Cardiac muscle cell (in vitro differentiated cells and primary cell): ENCODE measurements around the gene INHBB. TPM values are rescaled to one million over a fixed set of nuclear protein-coding genes. Genes with fewer than 3 reads are reported as not detected.

Experiments
- DNase-seq, 2 donors: peaks; one replicate each; pipeline versions ENCODE4 v3.0.0 to v3.0.0-alpha.2; 2010 to 2017; ENCODE audit warnings: low read depth in 1 of 2, low spot score in 1 of 2
- H3K27ac ChIP-seq: fragments of 200-600 bp; sonication (generic); 2 replicates; pipeline ENCODE4 v1.5.1; 2016
- H3K27me3 ChIP-seq: fragments of 200-600 bp; sonication (generic); 2 replicates; pipeline ENCODE4 v1.6.0; 2016; ENCODE audit warnings: control low read depth
- H3K36me3 ChIP-seq: fragments of 200-600 bp; sonication (generic); 2 replicates; pipeline ENCODE4 v1.5.1; 2016; ENCODE audit warnings: control low read depth
- H3K4me1 ChIP-seq: fragments of 200-600 bp; sonication (generic); 2 replicates; pipeline ENCODE4 v1.8.1; 2017; ENCODE audit warnings: low read depth, mild to moderate bottlenecking, mixed run types
- H3K4me3 ChIP-seq: fragments of 200-600 bp; sonication (generic); 2 replicates; pipeline ENCODE4 v1.5.1; 2016; ENCODE audit warnings: mild to moderate bottlenecking
- H3K9me3 ChIP-seq: fragments of 200-600 bp; sonication (generic); 2 replicates; pipeline ENCODE4 v1.5.1; 2017; ENCODE audit warnings: low read depth, mild to moderate bottlenecking, control low read depth
- polyA plus RNA-seq: library from polyadenylated mRNA; unstranded; fragments of >200 nt; fragmentation: Nextera tagmentation; extraction: Ambion mirVana; gene quantifications from 2 replicates; pipeline ENCODE4 v1.2.1, GENCODE V29; 2016
- total RNA-seq: library from RNA; depleted of rRNA; stranded (reverse); fragments of >200 nt; gene quantifications from 2 replicates; pipeline ENCODE4 v1.2.3, GENCODE V29; 2016
- TF ChIP-seq, protein P1 (sequence below): IDR thresholded peaks from 2 replicates; pipeline ENCODE4 v1.5.1; 2012; ENCODE audit warnings: low read depth, mild to moderate bottlenecking, low read length

Gene INHBB
- total and polyA plus RNA-seq, 2 experiments from 2014 or later: not detected

DNA sequence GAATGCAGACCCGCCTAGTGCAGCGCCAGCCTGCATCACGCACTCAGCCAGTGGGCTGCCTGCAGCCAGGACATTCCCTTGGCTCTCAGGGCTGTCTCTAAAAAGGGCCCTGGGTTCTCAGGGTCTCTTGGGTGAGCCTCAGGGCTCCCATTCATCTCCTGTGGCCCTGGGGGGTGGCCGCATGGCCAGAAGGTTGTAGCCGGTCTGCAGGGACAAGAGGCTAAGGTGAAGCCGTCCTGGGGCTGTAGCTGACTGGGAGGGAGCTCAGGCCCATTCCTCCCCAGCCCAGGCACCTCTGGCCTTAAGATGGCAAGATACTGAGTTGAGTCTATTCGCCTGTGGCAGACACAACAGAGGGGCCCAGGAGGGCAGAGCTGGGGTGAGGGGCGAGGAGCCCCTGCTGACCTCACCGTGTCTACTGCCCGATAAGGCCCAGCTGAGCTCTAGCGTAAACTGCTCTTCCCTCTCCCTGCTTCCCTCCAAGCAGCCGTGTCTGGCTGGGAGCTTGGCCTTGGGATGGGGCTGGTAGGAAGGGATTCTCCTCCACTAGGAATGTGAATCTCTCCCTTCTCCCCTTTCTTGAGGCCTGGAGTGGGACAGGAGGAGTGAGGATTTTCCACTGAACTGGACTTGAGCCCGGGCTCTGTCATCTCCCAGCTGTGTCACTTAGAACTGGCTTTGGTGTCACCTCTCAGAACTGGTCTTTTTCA, 37.9 kb downstream of the INHBB start:
- H3K27ac ChIP-seq: no peak overlapping the region
- DNase-seq: no peak
- TF ChIP-seq, protein P1, sequence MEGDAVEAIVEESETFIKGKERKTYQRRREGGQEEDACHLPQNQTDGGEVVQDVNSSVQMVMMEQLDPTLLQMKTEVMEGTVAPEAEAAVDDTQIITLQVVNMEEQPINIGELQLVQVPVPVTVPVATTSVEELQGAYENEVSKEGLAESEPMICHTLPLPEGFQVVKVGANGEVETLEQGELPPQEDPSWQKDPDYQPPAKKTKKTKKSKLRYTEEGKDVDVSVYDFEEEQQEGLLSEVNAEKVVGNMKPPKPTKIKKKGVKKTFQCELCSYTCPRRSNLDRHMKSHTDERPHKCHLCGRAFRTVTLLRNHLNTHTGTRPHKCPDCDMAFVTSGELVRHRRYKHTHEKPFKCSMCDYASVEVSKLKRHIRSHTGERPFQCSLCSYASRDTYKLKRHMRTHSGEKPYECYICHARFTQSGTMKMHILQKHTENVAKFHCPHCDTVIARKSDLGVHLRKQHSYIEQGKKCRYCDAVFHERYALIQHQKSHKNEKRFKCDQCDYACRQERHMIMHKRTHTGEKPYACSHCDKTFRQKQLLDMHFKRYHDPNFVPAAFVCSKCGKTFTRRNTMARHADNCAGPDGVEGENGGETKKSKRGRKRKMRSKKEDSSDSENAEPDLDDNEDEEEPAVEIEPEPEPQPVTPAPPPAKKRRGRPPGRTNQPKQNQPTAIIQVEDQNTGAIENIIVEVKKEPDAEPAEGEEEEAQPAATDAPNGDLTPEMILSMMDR: no peak

DNA sequence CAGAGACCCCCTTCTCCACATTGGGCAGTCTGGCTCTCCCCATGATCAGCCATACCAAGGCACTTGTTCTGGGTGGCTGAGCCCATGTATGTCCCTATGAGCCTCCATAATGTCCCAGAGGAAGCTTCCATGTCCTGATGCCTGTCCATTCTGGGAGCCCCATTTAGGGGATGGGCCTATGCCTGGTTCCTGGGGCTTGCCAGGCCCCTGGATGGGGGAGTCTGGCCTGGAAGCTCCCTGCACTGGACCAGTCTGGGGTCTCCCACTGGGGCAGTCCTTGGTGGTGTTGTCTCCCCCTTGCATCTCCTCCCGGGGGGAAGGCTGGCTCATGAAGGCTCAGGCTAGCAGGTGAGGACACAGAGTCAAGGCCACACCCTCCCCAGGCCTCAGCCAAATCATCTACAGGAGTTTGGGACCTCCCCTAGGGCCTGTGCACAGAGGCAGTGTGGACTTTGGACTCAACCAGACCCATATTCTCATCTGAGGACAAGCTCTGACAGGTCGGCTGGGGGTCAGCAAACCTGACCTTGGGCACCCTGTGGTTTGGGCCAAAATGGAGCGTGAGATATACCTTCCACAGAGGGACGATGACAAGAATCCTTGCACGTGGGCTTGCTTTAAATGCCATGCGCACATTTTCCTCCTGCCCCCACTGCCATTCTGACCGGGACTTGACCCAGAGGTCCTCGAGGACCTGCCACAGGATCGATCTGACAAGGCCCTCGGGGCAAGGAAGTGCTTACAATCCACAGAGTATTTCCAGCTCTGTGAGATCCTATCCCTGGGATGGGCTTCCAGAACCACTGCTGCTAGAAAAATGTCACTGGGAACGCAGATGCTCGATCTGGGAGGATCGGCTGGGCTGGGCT, 38.8 kb downstream of the INHBB start:
- no peak overlapping the region for H3K27ac ChIP-seq
- peaks cover 7% of the 10 kb centered on the region for H3K4me1 ChIP-seq
- DNase-seq: peak in 1 of 2 donors; percentile 33
- H3K9me3 ChIP-seq: no peaks in the 10 kb centered on the region
- peaks cover 11% of the 10 kb centered on the region for H3K27me3 ChIP-seq
- TF ChIP-seq, protein P1: no peak
- no peaks in the 10 kb centered on the region for H3K36me3 ChIP-seq
- no peak overlapping the region for H3K4me3 ChIP-seq

More for the DNA sequence above, 37.9 kb downstream of the INHBB start:
- peaks cover 7% of the 10 kb centered on the region for H3K4me1 ChIP-seq
- H3K9me3 ChIP-seq: no peaks in the 10 kb centered on the region
- H3K27me3 ChIP-seq: peaks cover 15% of the 10 kb centered on the region
- H3K36me3 ChIP-seq: no peaks in the 10 kb centered on the region
- H3K4me3 ChIP-seq: no peak overlapping the region

DNA sequence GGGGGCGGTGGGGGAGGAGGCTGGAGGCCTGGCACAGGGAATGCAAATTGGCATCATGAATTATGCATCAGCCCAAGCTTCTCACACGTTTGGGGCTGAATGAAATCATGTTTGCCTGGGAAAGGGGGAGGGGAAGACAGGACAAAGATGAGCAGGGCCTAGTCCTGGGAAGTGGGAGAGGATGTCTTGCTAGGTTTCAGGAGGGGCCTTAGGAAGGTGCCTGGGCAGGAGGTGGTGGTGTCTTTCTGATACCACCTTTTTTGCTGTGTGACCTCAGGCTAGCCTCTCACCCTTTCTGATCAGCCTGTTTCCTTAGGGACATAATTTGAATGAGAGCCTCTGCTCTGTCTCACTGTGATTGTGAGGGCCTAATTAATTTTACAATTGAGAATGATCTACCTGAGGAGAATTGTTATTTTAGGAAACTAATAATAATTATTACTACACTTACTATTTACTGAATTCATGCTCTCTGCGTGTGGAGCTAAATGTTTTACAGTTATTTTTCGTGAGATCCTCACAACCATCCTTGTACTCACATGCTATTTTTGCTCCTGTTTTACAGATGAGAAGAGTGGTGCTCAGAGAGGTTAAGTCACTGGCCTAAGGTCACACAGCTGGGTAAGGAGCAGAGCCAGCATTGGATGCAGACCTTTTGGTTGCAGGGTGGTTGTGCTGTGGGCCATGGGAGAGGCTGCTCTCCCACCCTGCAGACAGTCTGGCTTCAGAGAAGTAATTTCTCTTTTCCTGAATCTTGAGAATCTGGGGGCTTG, 39.6 kb downstream of the INHBB start:
- TF ChIP-seq, protein P1: no peak
- no peak for DNase-seq
- no peak overlapping the region for H3K27ac ChIP-seq
- H3K4me3 ChIP-seq: no peak overlapping the region
- peaks cover 4% of the 10 kb centered on the region for H3K27me3 ChIP-seq
- H3K36me3 ChIP-seq: no peaks in the 10 kb centered on the region
- peaks cover 7% of the 10 kb centered on the region for H3K4me1 ChIP-seq
- H3K9me3 ChIP-seq: no peaks in the 10 kb centered on the region

DNA sequence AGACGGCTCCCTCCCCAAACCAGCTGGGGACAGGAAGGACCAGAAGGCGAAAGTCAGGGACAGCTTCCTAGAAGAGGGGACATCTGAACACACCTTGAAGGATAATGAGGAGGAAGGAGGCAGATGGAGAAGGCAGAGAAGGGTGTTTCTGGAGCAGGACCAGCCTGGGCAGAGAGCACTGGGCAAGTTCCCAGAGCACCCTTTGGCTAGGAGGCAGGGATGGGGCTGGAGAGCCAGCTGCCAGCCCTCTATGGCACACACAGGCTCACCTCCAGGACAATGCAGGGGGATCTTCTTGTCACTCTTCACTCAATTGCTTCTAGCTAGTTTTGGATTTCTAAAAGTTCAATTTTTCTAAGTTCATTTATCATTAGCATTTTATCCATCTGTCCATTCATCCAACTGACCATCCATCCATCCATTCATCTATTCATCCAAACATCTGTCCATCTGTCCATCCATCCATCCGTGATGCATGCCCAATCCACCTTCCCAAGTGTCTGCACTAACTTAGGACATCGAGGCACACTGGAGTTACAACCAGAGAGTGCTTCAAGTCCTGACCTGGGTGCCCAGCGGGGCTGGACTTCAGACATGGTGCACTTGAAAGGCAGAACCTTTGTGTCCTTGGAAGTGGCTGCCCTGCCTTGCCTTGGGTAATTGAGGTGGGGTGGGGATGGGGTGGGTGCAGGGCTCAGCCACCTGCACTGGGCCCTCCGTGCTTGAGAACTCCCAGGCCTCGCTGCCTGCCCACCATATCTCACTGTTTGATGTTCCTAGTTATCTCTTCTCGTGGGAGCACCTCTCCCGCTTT, 42.5 kb downstream of the INHBB start:
- H3K9me3 ChIP-seq: no peaks in the 10 kb centered on the region
- no peak for DNase-seq
- TF ChIP-seq, protein P1: no peak

DNA sequence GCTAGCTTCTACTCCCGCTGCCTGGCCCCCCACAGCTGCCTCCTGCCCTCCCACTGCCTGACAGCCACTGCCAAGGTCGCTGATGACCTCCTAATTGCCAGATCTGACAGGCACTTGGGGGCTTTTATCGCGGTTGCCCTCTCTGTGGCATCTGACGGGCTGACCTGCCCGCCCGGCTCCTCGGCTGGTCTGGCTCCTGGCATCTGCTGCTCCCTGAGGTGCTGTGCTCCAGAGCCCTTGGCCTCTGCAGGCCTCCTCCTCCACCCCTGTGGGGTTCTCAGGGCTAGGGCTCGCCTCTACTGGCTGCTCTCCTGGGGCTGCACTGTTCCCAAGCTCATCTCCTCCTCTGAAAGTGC, 43.1 kb downstream of the INHBB start:
- Histone ChIP-seq H3K9me3 (no peaks in the 10 kb centered on the region), H3K27ac (no peak overlapping the region), H3K4me3 (no peak overlapping the region), H3K4me1 (peaks cover 7% of the 10 kb centered on the region), H3K36me3 (no peaks in the 10 kb centered on the region), H3K27me3 (no peaks in the 10 kb centered on the region)
- DNase-seq: no peak
- TF ChIP-seq, protein P1: no peak

More for the DNA sequence above, 42.5 kb downstream of the INHBB start:
- Histone ChIP-seq H3K36me3 (no peaks in the 10 kb centered on the region), H3K4me1 (peaks cover 7% of the 10 kb centered on the region), H3K4me3 (no peak overlapping the region), H3K27me3 (no peaks in the 10 kb centered on the region), H3K27ac (no peak overlapping the region)
